ENCODE data around the gene NUP93.

DNA sequence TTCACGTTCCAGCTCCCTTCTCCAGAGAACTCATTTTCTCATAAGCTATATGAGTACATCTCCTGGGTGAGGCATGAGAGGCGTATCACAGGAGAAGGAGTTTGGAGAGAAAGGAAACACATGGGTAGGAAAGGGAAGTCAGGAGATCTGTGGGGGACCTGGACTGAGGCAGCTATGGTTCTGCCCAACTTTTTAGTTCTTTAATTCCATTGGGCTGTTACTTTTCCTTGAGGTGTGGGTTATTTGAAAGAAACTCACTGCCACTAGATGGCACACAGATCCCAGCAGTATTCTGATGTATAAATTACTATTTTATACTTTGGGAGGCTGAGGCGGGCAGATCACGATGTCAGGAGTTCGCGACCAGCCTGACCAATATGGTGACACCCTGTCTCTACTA lies 63.6 kb downstream of the NUP93 start:
- TF ChIP-seq, protein P1, sequence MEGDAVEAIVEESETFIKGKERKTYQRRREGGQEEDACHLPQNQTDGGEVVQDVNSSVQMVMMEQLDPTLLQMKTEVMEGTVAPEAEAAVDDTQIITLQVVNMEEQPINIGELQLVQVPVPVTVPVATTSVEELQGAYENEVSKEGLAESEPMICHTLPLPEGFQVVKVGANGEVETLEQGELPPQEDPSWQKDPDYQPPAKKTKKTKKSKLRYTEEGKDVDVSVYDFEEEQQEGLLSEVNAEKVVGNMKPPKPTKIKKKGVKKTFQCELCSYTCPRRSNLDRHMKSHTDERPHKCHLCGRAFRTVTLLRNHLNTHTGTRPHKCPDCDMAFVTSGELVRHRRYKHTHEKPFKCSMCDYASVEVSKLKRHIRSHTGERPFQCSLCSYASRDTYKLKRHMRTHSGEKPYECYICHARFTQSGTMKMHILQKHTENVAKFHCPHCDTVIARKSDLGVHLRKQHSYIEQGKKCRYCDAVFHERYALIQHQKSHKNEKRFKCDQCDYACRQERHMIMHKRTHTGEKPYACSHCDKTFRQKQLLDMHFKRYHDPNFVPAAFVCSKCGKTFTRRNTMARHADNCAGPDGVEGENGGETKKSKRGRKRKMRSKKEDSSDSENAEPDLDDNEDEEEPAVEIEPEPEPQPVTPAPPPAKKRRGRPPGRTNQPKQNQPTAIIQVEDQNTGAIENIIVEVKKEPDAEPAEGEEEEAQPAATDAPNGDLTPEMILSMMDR (IDR thresholded peaks at IDR 0.05) = peak in 2 of 4 experiments; percentile 40 to 46
- TF ChIP-seq POLR2A (IDR thresholded peaks at IDR 0.05) = no peak

All from prostate gland (tissue), 2 donors.